HL-60 (cell line): ENCODE data around the gene WASL.

Source experiments
- DNase-seq, 2 experiments: peaks; one replicate each; pipeline ENCODE4 v3.0.0-alpha.2; 2010 to 2020; ENCODE audit warnings: low read depth in 1 of 2, low spot score in 1 of 2
- H3K27ac ChIP-seq: fragments of 250-450 bp; sonication (Bioruptor Pico); replicated peaks from 2 replicates; pipeline ENCODE4 v1.5.1; 2020; ENCODE audit warnings: mild to moderate bottlenecking, moderate library complexity
- H3K27me3 ChIP-seq: fragments of 250-450 bp; sonication (Bioruptor Pico); 2 replicates; pipeline ENCODE4 v1.5.1; 2021; ENCODE audit warnings: mild to moderate bottlenecking, moderate library complexity; ENCODE audit not compliant: insufficient read depth, poor library complexity, severe bottlenecking
- H3K4me3 ChIP-seq: replicated peaks from 2 replicates; pipeline ENCODE4 v1.5.1; 2011; ENCODE audit warnings: mild to moderate bottlenecking, control low read depth, low read length; ENCODE audit not compliant: insufficient read depth
- GABPA ChIP-seq: IDR thresholded peaks from 2 replicates; pipeline ENCODE4 v1.6.1; 2012; ENCODE audit warnings: low read depth
- POLR2AphosphoS5 ChIP-seq: IDR thresholded peaks from 2 replicates; pipeline ENCODE4 v1.6.1; 2012; ENCODE audit warnings: low read depth
- REST ChIP-seq: IDR thresholded peaks from 2 replicates; pipeline ENCODE4 v1.6.1; 2012; ENCODE audit warnings: low read depth; ENCODE audit not compliant: insufficient replicate concordance
- SPI1 ChIP-seq: IDR thresholded peaks from 2 replicates; pipeline ENCODE4 v1.6.1; 2012; ENCODE audit warnings: low read depth, mild to moderate bottlenecking, borderline replicate concordance
- TF ChIP-seq, protein P1 (sequence below): IDR thresholded peaks from one replicate; pipeline ENCODE4 v1.5.1; 2011; ENCODE audit warnings: low read length, control low read depth, inconsistent platforms; ENCODE audit not compliant: insufficient read depth

The WASL gene

DNA sequence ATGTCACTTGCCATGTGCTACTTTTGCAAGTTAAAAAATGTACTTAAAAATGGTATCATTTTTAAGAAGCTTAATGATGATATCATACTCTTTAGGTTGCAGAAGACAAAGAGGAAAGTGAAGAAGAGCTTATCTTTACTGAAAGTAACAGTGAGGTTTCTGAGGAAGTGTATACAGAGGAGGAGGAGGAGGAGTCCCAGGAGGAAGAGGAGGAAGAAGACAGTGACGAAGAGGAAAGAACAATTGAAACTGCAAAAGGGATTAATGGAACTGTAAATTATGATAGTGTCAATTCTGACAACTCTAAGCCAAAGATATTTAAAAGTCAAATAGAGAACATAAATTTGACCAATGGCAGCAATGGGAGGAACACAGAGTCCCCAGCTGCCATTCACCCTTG lies 87.0 kb downstream of the WASL start:
- TF ChIP-seq SPI1 (no peak), REST (no peak), POLR2AphosphoS5 (no peak), GABPA (no peak)
- TF ChIP-seq, protein P1, sequence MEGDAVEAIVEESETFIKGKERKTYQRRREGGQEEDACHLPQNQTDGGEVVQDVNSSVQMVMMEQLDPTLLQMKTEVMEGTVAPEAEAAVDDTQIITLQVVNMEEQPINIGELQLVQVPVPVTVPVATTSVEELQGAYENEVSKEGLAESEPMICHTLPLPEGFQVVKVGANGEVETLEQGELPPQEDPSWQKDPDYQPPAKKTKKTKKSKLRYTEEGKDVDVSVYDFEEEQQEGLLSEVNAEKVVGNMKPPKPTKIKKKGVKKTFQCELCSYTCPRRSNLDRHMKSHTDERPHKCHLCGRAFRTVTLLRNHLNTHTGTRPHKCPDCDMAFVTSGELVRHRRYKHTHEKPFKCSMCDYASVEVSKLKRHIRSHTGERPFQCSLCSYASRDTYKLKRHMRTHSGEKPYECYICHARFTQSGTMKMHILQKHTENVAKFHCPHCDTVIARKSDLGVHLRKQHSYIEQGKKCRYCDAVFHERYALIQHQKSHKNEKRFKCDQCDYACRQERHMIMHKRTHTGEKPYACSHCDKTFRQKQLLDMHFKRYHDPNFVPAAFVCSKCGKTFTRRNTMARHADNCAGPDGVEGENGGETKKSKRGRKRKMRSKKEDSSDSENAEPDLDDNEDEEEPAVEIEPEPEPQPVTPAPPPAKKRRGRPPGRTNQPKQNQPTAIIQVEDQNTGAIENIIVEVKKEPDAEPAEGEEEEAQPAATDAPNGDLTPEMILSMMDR, result no peak
- DNase-seq, result no peak
- Histone ChIP-seq H3K27ac (no peak overlapping the region), H3K4me3 (no peak overlapping the region), H3K27me3 (peaks cover 3% of the 10 kb centered on the region)

- TF ChIP-seq, protein P1, result no peak
- TF ChIP-seq POLR2AphosphoS5 (no peak), REST (no peak)
- DNase-seq, result no peak
- Histone ChIP-seq H3K27me3 (peaks cover 3% of the 10 kb centered on the region), H3K4me3 (no peak overlapping the region), H3K27ac (no peak overlapping the region)
These were observed 88.1 kb downstream of the WASL start for GRCh38 chr7:123660514-123661354.

DNA sequence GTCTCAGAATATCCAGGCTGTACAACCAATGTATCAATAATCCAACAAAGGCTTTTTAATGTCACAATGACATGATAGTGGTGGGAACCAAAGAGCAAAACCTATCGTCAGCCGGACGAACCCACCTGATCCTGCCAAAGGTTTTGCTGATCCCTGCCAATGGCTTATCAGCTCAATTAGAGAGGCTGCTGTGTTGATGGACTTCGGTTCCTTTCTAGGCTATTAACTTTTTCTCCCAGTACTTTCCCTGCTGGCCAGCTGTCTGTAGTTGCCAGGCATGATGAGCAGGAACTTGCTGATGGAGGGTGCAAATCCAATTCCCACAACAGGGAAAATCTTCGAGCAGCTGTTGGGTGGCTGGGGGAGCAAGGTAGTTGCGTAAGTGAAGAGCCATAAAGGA lies 90.8 kb downstream of the WASL start:
- no peak for DNase-seq
- Histone ChIP-seq H3K27me3 (peaks cover 3% of the 10 kb centered on the region), H3K27ac (no peak overlapping the region), H3K4me3 (no peak overlapping the region)
- TF ChIP-seq POLR2AphosphoS5 (no peak), REST (no peak), GABPA (no peak), SPI1 (no peak)
- TF ChIP-seq, protein P1, result no peak
